Right lobe of liver (tissue), 4 donors: ENCODE results near the gene ARL4C.

ENCODE experiments used
- POLR2A ChIP-seq: fragments of 450-650 bp; IDR thresholded peaks from one replicate; pipeline ENCODE4 v1.6.1; 2017; ENCODE audit warnings: antibody characterized with exemption, mild to moderate bottlenecking
- TF ChIP-seq, protein P1 (sequence below), 4 donors: fragments of 200-600 bp in 3 of 4; fragments of 450-650 bp in 1 of 4; IDR thresholded peaks; one replicate each; pipeline versions ENCODE4 v1.5.1 to v1.8.0; 2016 to 2022; ENCODE audit warnings: antibody characterized with exemption in 4 of 4, mild to moderate bottlenecking in 2 of 4
- donor health status: DM: no; HTN: no; CAD: no.
- donor health status: DM: no; HTN: no; CAD: no.
- donor health status: DM: no; HTN: yes; CAD: no.

DNA sequence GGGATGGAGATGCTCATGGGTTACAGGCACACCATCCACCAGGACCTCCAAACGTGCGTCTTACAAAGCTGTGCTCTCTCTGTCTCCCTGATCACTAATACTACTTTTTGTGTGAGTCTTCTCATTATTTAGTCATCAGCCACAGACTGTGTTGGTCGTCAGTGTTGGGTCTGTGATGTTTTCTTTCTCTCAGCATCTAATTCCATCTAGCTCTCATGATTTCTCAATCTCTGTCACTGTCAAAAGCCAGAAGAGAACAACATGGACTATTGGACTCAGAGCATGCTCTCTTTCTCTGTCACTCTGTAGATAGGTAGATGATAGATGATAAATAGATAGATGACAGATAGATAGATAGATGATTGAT lies 6.0 kb upstream of the ARL4C start:
- TF ChIP-seq, protein P1, sequence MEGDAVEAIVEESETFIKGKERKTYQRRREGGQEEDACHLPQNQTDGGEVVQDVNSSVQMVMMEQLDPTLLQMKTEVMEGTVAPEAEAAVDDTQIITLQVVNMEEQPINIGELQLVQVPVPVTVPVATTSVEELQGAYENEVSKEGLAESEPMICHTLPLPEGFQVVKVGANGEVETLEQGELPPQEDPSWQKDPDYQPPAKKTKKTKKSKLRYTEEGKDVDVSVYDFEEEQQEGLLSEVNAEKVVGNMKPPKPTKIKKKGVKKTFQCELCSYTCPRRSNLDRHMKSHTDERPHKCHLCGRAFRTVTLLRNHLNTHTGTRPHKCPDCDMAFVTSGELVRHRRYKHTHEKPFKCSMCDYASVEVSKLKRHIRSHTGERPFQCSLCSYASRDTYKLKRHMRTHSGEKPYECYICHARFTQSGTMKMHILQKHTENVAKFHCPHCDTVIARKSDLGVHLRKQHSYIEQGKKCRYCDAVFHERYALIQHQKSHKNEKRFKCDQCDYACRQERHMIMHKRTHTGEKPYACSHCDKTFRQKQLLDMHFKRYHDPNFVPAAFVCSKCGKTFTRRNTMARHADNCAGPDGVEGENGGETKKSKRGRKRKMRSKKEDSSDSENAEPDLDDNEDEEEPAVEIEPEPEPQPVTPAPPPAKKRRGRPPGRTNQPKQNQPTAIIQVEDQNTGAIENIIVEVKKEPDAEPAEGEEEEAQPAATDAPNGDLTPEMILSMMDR (IDR thresholded peaks at IDR 0.05) = no peak
- no peak for TF ChIP-seq POLR2A
